Stimulated activated CD4-positive, alpha-beta T cell treated with anti-CD3 and anti-CD28 coated beads, TNF-alpha, amount 100 ng/mL, for 24 hours (primary cell): Measurements from ENCODE around the gene UCK1.
"Not testable (repeated sequence)": the region's sequence is repeated elsewhere in the genome, so short reads cannot be mapped to it uniquely, and the experiment has no call there.

ENCODE experiments used
- DNase-seq, 3 experiments: peaks; one replicate each; pipeline ENCODE4 v3.0.0-alpha.2; 2020; ENCODE audit warnings: low read depth in 3 of 3

Gene UCK1

DNA sequence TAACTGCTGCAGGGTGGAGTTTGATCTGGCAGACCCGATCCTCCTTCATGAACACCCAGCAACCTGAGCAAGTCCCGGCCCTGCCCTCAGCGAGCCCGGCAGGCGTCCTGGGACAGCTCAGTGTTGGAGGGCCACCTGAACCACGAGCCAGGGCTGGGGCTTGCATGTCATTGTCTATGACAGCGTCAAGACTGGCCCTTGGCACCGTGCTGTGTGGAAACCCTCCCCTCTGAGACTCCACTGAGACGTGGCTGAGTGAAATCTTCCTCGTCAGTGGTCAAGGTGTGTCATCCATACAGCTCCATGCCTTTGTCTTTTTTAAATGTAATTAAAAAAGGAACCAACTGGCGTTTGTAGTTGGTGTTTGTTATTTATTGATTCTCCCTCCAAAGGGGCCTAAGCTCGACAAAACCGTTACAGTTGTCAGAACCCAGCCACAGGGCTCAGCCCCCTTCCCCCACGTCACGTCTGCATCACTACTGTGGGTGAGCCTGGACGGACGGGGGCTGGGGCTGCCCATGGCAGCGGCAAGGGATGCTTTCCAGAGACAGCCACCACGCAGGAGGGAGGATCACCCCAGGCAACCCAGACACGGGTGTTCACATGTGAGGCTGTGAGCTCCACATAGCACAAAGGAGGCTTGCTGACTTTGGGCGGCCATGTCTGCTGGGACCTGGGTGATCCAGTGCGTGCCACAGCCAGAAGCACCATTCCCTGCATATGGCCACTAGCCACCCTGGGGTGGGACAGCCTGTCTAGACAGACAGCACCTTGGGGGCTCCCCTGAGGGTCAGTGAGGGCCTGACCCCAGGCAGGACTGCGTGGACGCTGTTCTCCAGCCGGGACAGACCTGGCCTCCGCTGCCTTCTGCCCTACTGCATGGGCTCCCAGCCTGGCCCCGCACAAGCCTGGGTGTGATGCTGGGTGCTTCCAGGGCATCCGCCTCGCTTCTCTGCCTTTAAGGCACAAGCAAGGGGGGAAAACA is 7.3 kb downstream of the UCK1 start:
- no peak for DNase-seq

- DNase-seq = no peak
These were observed 8.0 kb downstream of the UCK1 start for GRCh38 chr9:131523086-131523388.

GRCh38 chr9:131522257-131523085 is 8.6 kb downstream of the UCK1 start:
- no peak for DNase-seq

GRCh38 chr9:131521822-131522221 is 9.2 kb downstream of the UCK1 start:
- no peak for DNase-seq

GRCh38 chr9:131521203-131521602 is 9.9 kb downstream of the UCK1 start:
- no peak for DNase-seq

DNA sequence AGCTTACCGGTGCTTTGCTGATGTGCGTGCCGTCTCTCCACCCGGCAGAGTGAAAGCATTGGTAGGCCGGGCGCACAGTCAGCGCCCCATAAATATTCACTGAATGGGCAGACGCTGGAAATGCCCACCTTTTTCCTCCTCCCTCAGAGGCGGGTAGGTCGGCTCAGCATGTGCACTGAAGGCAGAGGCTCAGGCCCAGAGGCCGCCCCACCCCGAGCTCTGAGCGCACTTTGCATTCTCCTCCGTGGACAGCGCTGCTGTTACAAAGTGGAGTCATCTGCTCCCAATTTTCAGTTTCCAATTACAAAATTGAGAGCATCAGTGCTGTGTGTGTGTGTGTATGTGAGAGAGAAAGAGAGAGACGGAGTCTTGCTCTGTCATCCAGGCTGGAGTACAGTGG is 10.6 kb downstream of the UCK1 start:
- no peak for DNase-seq

DNA sequence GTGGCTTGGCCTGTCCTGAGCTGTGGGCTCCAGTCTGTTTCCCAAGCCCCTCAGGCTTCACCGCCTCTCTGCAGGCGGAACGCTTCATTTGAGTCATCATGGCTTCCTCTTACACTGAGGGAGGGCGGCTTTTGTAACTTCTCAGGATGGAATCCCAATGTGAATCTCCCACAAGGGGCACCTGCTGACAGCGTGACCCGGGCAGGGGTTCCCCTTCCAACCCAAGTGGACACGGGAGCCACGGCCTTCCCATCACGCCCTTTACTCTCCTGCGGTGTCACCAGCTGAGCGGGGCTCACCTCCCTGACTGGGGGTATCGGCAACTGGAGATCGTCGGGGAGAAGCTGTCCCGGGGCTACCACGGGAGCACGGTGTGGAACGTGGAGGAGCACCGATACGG is 12.5 kb downstream of the UCK1 start:
- DNase-seq = no peak

- no peak for DNase-seq
These were observed 13.3 kb downstream of the UCK1 start for GRCh38 chr9:131517761-131518190.

- no peak for DNase-seq
These were observed 14.1 kb downstream of the UCK1 start for GRCh38 chr9:131516930-131517329.

DNA sequence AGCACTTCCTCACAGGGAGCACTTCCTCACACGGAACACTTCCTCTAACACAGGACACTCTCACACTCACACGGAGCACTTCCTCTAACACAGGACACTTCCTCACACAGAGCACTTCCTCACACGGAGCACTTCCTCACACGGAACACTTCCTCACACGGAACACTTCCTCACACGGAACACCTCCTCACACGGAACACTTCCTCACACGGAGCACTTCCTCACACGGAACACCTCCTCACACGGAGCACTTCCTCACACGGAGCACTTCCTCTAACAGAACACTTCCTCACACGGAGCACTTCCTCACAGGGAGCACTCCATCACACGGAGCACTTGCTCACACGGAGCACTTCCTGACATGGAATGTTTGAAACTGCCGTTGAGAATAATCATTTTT is 15.0 kb downstream of the UCK1 start:
- DNase-seq = no peak

- not testable (repeated sequence) for DNase-seq
These were observed 15.5 kb downstream of the UCK1 start for GRCh38 chr9:131515559-131516031.

DNA sequence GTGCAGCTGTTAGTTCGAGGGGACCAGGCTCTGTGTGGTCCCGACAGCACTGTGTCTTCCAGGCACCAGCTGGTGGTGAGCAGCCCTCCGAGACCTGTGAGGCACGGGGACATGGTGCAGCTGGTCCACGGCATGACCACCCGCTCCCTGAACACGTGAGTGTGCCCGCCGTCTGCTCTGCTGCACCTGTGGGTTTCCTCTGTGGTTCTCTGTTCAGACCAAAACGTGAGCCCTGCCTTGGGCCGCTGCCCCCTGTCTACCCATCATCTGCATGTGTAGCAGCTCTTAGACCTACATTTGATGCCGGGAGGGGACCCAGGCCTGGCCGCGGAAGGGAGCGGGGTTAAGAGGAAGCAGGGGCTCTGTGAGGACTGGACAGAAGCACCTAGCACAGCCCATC is 17.9 kb downstream of the UCK1 start:
- no peak for DNase-seq

DNA sequence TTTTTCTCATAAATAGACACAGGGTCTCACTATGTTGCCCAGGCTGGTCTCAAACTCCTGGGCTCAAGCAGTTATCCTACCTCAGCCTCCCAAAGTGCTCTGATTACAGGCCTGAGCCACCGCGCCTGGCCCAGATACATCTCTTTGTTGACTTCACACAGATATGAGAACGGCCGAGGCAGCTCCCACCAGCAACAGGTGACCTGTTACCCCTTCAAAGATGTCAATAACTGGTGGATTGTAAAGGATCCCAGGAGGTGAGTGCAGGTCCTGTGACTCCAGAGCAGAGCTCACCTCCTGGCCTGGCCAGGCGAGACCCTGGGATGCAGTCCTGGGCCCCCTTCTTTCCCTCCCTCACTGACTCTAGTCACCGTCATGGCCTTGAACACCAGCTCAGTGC is 19.2 kb downstream of the UCK1 start:
- DNase-seq = no peak

GRCh38 chr9:131511416-131511815 is 19.6 kb downstream of the UCK1 start:
- DNase-seq = no peak

GRCh38 chr9:131505012-131505411 is 26.1 kb downstream of the UCK1 start:
- DNase-seq = no peak

DNA sequence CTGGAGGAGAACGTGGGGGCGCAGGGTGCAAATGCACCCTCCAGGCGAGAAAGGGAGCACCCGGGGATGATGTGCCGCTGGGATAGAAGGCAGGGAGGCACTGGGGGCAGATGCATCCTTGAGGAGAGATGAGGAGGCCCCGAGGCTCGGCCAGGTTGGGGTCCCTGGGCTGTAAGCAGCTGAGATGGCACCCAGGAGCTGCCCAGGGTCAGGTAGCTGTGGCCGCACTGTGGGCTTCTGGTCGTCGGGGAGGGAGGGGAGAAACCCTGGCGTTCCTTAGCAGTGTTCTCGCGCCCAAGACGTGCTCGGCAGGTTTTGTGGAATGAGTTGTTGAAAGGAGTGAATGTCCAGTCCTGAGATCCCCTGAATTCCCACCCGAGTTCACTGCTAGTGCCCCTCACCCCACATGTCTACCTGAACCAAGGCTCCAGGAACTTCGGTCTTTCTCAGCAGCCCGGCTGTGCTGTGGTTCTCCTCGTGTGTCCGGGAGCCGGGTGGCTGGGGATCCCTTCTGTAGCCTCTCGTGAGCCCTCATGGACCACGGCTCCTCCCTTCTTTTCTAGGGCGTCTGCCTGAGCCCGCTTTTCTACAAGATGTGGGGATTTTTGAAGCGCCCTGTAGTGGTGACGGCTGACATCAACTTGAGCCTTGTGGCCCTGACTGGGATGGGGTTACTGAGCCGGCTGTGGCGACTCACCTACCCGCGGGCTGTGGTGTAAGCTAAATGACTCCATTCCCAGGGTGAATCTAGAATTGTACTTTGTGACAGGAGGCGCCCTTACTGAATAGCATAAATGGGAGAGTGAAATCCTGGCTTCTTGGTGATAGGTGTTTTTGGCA is 27.2 kb downstream of the UCK1 start:
- peak; percentile 23 to 75 (median 60) for DNase-seq

- peak; percentile 79 to 88 (median 81) for DNase-seq
These were observed 28.1 kb downstream of the UCK1 start, which contains the start of gene POMT1 for GRCh38 chr9:131502781-131503625. TSS of gene POMT1 (plus strand) at chr9:131502918. CDS start at chr9:131504219, 1,301 bp downstream.

- DNase-seq = peak in 2 of 3 experiments; percentile 22 to 58
These were observed 30.0 kb downstream of the UCK1 start for GRCh38 chr9:131500939-131501541.

DNA sequence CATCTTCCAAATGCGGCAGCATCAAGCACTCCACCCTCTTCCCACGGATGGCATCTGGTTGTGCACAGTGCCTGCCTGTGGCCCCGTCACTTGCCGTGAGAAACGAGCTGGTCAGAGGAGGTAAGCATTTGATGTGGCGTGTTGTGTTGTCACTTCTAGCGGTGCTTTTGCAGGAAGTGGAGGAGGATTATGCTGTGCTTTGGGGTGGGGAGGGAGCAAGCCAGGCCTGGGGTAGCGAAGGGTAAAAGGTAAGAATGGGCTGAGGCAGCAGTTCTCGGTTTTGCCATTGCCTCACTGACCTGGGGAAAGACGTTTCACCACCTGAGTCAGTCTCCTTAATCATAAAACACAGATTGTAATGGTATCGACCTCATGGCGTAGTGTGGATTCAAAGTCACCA is 30.7 kb downstream of the UCK1 start:
- DNase-seq = peak; percentile 31 to 65 (median 52)

GRCh38 chr9:131499254-131499767 is 31.8 kb downstream of the UCK1 start:
- DNase-seq = no peak
